NCI-H128 (cell line): Measurements from ENCODE around the gene TEX2.
"Not testable (repeated sequence)": the region's sequence is repeated elsewhere in the genome, so short reads cannot be mapped to it uniquely, and the experiment has no call there.

Experiments used
- DNase-seq: peaks from one replicate; lab custom pipeline; 2025; ENCODE audit not compliant: unreplicated experiment; lab: John Stamatoyannopoulos, UW

Gene TEX2

DNA sequence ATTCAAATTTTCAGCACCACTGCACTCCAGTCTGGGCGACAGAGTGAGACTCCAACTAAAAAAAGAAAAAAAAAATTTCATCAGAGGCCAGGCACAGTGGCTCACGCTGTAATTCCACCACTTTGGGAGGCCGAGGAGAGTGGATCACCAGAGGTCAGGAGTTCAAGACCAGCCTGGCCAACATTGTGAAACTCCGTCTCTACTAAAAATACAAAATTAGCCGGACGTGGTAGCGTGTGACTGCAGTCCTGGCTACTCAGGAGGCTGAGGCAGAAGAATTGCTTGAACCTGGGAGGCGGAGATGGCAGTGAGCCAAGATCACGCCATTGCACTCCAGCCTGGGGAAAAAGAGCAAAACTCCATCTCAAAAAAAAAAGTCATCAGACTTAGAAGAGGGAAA, 77.5 kb downstream of the TEX2 start:
- DNase-seq = not testable (repeated sequence)

GRCh38 chr17:64185101-64185500, 78.0 kb downstream of the TEX2 start:
- no peak for DNase-seq

DNA sequence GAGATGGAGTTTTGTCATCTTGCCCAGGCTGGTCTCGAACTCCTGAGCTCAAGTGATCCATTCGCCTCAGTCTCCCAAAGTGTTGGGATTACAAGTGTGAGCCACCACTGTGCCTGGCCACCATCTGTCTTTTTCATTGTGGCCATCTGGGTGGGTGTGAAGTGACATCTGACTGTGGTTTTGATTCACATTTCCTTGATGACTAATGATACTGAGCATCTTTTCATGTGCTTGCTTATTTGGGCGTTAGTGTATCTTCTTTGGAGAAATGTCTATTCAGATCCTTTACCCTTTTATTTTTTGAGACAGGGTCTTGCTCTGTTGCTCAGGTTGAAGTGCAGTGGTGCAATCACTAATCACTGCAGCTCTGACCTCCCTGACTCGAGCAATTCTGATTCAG, 79.2 kb downstream of the TEX2 start:
- no peak for DNase-seq

DNA sequence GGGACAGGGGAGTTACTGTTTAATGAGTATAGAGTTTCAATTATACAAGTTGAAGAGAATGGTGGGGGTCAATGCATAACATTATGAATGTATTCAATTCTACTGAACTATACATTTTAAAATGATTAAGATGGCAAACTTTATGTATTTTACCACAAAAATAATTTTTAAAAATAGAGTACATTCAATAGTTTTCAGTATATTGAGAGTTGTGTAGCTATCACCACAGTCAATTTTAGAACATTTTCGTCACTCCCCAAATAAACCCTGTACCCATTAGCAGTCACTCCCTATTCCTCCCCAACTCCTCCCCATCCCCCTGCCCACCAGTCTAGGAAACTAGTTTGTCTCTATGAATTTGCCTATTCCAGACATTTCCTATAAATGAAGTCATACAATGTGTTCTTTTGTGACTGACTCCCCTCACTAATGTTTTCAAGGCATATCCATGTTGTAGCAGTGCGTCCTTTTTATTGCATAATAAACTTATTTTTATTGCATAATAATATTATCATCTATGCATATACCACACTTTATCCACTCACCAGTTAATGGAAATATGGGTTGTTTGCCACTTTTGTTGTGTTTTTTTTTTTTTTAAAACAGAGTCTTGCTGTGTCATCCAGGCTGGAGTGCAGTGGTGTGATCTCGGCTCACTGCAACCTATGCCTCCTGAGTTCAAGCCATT, 80.6 kb downstream of the TEX2 start:
- DNase-seq = no peak

- DNase-seq = no peak
Measured at GRCh38 chr17:64180089-64181073, 82.7 kb downstream of the TEX2 start.

- DNase-seq = not testable (repeated sequence)
Measured at GRCh38 chr17:64179024-64179423, 84.0 kb downstream of the TEX2 start.

DNA sequence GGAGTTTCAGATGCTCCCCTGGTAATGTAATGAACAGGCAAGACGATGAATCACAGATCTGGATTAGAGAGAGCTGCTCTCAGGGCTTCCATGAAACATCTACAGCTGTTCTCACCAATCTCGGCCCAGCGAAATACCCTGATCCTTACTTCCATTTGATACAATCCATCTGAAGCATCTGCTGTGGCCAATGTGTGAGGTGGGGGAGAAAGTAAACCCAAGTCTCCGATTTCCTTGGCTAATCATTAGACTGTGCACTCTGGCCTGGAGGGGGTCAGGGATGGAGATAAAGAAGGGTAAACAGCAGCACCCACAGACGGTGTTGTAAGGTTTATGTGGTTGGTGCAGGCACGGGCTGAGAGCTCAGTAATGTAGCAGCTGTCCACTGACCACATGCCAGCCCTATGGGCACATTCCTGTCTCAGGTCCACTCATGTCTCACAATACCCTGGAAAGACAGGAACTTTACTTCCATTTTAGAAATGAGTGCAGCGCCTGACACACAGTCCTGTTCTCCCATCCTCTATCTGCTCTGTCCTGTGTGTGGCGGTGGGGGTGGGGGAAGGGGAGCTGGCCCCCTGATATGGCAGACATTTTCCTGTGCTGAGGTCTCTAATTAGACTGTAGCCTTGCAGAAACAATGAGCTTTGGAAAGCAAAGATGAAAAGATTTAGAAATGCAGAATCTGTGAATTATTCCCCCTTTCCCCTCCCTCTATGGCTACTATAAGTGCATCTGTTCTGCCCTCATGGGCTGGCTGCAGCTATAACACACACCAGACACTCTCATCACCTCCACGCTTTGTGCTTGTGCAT, 84.8 kb downstream of the TEX2 start:
- no peak for DNase-seq

GRCh38 chr17:64177311-64178010, 85.6 kb downstream of the TEX2 start:
- no peak for DNase-seq

DNA sequence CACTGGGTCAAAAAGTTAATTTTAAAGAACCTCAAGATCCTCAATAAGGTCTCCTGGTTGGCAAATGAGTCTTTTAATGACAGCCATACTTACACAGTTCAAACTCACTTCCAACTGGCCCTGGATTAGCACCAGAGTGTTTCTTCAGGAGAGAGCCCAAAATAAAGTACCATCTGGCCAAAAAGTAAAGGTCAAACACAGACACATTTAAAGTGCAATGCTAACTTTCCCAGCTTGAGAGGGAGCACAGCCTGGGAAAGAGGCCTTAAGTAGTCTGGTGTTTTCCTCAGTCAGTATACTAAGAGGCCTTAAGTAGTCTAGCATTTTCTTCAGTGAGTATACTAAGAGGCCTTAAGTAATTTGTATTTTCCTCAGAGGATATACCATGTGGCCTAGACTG, 86.5 kb downstream of the TEX2 start:
- DNase-seq = no peak

DNA sequence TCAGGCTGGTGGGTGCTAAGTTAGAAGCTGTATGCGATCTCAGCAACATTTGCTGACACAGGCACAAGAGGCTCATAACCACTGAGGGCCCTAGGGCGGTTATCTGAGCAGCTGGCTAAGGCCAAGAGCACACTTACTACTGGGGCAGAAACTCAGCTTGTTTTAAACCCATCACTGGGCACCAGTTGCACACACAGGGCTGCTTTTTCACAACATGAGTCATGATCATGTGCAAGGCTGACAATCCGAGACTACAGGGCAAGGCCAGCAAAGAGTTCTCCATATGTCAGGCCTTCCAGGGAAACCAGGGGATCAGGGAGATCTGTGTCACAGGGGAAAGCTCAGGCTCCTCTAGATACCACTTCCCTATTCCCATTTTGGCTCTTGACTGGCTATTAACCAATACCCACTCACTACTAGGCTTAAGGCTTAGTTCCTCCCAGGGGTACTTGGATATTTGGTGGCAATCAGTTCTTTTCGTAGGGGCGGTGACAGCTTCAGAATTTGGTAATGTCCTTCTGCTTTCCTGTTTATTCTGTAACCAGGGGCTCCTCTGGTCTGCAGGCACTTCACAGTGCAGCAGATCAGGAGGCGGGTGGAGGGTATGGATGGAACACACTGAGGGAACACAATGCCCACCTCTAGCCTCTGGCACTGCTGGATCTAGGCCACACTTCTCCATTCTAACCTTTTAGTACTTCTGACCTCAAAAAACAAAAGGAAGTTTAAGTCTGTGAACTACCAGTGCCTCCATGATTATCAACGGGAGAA, 88.2 kb downstream of the TEX2 start:
- no peak for DNase-seq

DNA sequence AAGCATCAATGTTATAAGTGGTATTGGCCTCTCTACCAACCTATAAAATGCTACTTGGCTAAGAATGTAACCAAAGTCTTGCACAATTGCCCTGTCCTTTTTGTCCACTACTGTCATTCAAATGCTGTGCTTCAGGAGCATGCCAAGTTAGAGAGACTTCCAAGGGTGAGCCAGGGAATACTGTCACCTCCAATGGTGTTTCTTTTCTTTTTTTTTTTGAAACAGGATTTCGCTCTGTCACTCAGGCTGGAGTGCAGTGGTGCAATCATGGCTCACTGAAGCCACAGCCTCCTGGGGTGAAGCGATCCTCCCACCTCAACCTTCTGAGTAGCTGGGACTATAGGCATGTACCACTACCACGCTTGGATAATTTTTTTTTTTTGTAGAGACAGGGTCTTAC, 89.4 kb downstream of the TEX2 start:
- DNase-seq = no peak

DNA sequence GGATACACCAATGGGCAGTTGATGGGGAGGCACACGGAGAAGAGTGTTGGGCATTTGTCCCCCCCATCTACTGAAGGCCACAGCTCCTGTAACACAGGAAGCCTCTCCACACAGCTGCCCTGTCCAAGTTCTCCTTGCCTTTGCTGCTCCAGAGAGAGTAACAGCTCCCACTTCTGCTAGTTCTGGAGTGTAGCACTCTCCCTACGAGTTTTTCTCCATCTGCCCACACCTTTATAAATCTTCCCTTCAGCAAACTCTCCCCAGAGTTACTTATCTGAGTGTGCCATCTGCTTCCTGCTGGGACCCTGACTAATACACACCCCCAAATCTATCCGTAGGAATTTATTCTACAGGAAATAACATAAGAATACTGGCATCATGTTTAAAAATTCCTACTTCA, 90.5 kb downstream of the TEX2 start:
- no peak for DNase-seq

DNA sequence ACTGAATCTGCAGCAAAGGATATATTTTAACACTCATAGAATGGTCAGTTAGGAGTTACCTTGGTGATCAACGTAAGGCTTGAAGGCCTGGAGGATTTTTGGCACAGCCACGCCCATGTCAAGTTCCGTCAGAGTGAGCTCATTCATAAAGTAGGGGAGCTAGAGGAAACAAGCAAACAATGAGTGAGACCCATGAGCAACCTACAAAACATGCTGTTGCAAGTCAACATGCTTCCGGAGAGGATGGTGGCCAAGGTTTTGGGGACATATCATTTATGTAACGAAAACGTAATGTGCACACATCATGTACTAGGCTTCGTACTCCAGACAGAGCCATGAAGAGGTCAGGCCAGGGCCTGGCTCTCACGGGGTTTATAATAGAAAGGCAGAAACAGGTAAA, 92.0 kb downstream of the TEX2 start:
- no peak for DNase-seq

DNA sequence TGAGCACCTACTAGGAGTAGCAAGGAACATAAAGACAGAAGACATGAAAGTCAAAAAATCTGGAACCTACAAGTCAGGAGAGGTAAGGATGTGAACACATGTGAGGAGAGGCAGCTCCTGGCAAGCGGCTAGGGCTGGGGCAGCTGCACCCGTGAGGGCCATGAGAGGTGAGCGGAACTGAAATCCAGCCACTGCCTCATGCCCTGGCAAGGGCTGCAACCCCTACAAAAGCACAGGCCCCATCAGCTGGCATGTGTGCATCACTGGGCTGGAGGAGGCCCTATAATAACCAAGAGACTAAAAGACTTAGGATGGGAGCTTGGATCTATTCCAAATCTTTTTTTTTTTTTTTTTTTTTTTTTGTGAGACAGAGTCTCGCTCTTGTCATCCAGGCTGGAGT, 92.8 kb downstream of the TEX2 start:
- no peak for DNase-seq

DNA sequence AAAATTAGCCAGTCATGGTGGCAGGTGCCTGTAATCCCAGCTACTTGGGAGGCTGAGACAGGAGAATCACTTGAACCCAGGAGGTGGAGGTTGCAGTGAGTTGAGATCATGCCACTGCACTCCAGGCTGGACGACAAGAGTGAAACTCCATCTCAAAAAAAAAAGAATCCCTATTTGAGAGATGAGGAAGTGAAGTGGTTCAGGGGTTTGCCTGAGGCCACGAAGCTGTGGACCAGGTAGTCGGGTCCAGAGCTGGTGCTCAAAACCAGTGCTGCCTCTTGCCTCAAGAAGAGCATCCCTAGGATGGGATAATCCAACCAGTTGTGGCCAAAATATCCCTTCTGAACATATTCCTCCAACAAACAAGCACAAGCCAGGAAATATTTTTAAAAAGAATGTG, 95.4 kb downstream of the TEX2 start:
- DNase-seq = not testable (repeated sequence)

- DNase-seq = no peak
Measured at GRCh38 chr17:64166876-64167275, 96.2 kb downstream of the TEX2 start.

GRCh38 chr17:64165347-64165746, 97.7 kb downstream of the TEX2 start:
- no peak for DNase-seq

DNA sequence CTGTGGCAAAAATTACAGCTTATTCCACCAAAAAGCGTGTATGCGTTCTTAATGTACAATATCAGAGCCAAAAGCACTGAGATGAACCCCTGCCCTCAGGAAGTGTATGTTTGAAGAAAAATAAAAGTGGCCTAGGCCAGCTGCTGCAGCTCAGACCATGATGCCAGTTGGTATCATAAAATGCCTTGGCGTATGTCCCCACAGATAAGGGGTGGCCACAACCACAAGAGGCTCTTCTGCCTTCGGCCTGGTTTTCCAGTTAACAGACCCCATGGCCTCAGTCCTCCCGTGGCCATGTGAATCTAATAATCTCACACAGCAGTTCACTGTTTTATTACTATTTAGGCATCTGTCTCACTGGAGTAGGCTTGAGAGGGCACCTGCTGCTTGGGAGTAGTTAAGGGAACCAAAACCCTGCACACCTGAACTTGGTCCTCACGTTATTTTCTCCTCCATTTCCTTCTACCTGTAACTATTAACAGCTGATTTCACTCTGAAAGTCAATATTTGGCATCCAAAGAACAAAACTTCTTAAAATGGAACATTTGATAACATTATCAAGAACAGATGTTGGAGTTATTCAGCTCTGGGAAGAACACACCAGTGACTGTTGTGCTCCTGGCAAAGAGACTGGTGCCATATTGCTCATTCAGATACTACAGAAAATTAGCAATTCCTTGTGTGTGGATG, 98.3 kb downstream of the TEX2 start:
- DNase-seq = no peak

DNA sequence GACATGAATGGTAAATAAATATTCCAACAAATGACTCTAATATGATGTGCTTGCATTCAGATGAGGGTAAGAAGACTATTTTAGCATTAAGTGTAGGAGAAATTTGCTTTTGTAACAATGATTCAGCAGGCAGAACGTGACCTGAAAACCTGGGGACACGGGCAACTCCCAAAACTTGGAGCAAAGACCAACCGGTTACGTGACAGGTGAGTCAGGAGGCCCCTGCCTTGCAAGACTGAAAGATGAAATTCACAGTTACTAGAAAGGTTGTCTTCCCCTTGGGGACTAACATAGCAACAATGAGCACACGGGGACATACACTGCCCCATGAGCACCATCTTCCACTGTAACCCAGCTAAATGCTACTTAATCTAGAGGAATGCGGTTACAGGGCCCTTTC, 99.6 kb downstream of the TEX2 start:
- no peak for DNase-seq

- DNase-seq = no peak
Measured at GRCh38 chr17:64162554-64162953, 100.5 kb downstream of the TEX2 start.
